Brain microvascular endothelial cell (primary cell): ENCODE measurements around the gene SLC26A11.

Experiments used
- DNase-seq: peaks from one replicate; pipeline ENCODE4 v3.0.0-alpha.2; 2020
- H3K27ac ChIP-seq: fragments of 250-450 bp; sonication (Bioruptor Pico); 2 replicates; pipeline ENCODE4 v1.5.1; 2020; ENCODE audit warnings: mild to moderate bottlenecking, moderate library complexity
- H3K27me3 ChIP-seq: fragments of 250-450 bp; sonication (Bioruptor Pico); replicated peaks from 2 replicates; pipeline ENCODE4 v1.5.1; 2020; ENCODE audit warnings: mild to moderate bottlenecking
- H3K36me3 ChIP-seq: fragments of 250-450 bp; sonication (Bioruptor Pico); replicated peaks from 2 replicates; pipeline ENCODE4 v1.5.1; 2020; ENCODE audit warnings: mild to moderate bottlenecking
- H3K4me3 ChIP-seq: 2 replicates; pipeline ENCODE4 v1.5.1; 2011; ENCODE audit warnings: low read depth, mild to moderate bottlenecking, control low read depth, low read length, moderate library complexity
- in situ Hi-C: cut with HindIII; loops from 2 replicates; pipeline ENCODE4 v1.10.0; 2017; ENCODE audit warnings: low sequenced_read_pairs, low pct_ligation_motif_present
- TF ChIP-seq, protein P1 (sequence below): IDR thresholded peaks from 2 replicates; pipeline ENCODE4 v1.5.1; 2011; ENCODE audit warnings: low read depth, mild to moderate bottlenecking, moderate library complexity, low read length, control low read depth, inconsistent platforms; ENCODE audit errors: missing control alignments

The SLC26A11 gene

DNA sequence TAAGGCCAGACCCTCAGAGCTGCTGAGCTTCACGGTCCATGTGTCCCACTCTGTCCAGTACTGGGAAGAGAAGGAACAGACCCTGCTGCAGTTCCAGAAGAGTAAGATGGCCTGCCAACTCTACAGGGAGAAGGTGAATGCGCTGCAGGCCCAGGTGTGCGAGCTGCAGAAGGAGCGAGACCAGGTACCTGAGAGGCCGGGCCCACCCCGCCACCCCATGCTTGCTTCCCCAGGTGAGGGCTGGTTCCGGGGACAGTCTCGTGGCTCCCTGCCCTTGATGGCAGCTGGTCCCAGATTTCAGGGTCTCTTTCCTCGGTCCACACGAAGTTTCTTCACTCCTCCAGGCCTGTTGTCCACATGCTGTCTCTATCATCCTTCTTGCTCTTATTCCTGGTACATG is 29.5 kb upstream of the SLC26A11 start:
- Histone ChIP-seq H3K36me3 (no peaks in the 10 kb centered on the region), H3K27me3 (no peaks in the 10 kb centered on the region), H3K4me3 (no peak overlapping the region), H3K27ac (no peak overlapping the region)
- TF ChIP-seq, protein P1, sequence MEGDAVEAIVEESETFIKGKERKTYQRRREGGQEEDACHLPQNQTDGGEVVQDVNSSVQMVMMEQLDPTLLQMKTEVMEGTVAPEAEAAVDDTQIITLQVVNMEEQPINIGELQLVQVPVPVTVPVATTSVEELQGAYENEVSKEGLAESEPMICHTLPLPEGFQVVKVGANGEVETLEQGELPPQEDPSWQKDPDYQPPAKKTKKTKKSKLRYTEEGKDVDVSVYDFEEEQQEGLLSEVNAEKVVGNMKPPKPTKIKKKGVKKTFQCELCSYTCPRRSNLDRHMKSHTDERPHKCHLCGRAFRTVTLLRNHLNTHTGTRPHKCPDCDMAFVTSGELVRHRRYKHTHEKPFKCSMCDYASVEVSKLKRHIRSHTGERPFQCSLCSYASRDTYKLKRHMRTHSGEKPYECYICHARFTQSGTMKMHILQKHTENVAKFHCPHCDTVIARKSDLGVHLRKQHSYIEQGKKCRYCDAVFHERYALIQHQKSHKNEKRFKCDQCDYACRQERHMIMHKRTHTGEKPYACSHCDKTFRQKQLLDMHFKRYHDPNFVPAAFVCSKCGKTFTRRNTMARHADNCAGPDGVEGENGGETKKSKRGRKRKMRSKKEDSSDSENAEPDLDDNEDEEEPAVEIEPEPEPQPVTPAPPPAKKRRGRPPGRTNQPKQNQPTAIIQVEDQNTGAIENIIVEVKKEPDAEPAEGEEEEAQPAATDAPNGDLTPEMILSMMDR = no peak
- in situ Hi-C loops = no loop called here
- DNase-seq = no peak

DNA sequence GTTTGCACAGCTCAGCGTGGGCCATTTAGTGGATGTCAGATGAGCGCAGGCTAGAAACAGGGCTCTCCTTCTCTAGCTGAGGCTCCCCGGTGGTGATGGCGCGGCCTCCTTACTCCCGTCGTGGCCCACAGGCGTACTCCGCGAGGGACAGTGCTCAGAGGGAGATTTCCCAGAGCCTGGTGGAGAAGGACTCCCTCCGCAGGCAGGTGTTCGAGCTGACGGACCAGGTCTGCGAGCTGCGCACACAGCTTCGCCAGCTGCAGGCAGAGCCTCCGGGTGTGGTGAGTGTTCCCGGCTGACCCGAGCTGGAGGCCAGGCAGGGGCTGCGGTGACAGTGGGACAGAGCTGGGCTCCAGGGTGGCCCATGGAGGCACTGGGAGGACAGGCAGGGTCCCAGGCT is 29.0 kb upstream of the SLC26A11 start:
- H3K27me3 ChIP-seq = no peaks in the 10 kb centered on the region
- TF ChIP-seq, protein P1 = no peak
- no peak overlapping the region for H3K27ac ChIP-seq
- DNase-seq = no peak
- in situ Hi-C loops = no loop called here
- no peaks in the 10 kb centered on the region for H3K36me3 ChIP-seq
- H3K4me3 ChIP-seq = no peak overlapping the region

DNA sequence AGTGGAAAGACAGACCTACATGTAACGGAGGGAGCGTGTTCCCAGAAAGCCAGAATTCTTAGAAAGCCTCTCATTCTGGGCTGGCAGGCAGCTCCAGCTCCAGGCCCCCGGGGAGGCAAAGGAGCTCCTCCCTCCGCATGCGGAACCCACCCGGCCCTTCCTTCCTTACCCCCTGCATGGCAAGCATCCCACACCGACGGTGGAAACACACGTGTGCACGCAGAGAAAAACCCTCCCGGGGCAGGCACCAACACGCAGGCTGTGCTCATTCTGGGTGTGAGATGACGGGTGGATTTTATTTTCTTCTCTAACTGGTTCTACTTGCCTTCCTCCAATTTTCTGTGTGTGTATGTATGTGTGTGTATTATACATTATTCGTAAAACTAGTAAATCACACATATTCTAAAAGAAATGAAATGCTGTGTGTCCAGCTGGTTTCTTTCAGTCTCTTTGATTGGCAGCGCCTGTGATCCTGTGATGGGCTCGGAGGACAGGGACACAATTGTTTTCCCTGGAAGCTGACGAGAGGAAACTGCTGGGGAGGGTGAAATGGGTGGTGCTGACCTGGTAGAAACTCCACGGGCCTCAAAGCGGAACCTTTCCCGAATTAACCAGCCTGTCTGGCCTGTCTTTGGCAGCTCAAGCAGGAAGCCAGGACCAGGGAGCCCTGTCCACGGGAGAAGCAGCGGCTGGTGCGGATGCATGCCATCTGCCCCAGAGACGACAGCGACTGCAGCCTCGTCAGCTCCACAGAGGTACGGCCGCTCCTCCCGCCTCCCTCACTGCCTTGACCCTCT is 28.2 kb upstream of the SLC26A11 start:
- H3K27ac ChIP-seq = no peak overlapping the region
- DNase-seq = no peak

DNA sequence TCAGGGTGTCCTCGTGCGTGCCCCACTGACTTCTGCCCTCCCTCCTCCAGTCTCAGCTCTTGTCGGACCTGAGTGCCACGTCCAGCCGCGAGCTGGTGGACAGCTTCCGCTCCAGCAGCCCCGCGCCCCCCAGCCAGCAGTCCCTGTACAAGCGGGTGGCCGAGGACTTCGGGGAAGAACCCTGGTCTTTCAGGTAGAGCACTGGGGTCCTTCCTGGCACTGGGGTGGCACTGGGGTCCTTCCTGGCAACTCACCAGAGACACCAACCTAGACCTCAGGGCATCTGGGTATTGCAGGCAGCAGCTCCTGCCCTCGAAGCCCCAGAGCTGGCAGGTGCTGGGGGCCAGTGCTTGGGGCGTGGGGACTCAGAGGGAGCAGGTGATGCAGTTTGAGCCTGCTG is 25.1 kb upstream of the SLC26A11 start:
- DNase-seq = no peak
- TF ChIP-seq, protein P1 = no peak
- H3K36me3 ChIP-seq = no peaks in the 10 kb centered on the region
- in situ Hi-C loops = no loop called here
- no peaks in the 10 kb centered on the region for H3K27me3 ChIP-seq
- H3K27ac ChIP-seq = no peak overlapping the region
- H3K4me3 ChIP-seq = no peak overlapping the region

More for the DNA sequence above, 28.2 kb upstream of the SLC26A11 start:
- Histone ChIP-seq H3K27me3 (no peaks in the 10 kb centered on the region), H3K4me3 (no peak overlapping the region), H3K36me3 (no peaks in the 10 kb centered on the region)
- in situ Hi-C loops = no loop called here
- TF ChIP-seq, protein P1 = no peak

DNA sequence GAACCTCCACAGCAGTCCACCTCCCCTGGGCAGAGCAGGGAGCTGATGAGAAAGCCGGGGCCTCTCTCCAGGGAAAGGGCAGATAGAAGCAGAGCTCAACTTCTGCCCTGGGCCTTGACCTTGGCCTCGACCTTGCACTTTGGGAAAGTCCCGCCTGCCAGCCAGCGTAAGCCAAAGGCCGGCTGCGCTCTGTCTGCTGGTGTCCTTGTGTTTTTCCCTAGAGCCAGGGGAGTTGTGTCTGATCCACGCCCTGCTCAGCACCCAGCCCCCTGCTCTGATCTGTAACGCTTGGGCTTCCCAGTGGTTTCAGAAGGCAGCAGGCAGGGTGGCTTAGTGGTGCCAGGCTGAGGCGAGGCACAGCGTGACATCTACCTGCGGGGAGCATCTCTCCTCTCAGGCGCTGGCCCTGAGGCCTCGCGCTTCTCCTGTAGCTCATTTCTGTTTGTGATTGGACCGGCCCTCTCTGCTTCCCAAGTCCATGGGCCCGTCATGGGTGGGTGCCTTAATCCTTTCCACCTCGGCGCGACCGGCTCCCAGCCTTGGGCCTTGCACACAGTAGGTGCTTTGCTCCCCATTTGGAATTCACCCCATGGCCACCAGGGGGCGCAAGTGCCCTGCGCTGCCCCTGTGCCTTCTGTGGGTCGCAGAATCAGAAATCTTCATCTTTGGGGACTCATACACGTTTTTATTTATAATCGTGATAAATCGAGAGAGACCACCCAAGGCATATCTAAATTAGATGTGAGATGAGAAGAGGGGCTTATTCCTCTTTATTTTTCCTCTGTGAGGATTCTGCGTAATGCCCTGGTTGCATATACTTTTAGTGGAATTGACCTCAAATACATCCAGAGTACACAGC is 24.3 kb upstream of the SLC26A11 start:
- no peak for DNase-seq
- Histone ChIP-seq H3K27me3 (no peaks in the 10 kb centered on the region), H3K36me3 (no peaks in the 10 kb centered on the region), H3K27ac (no peak overlapping the region), H3K4me3 (no peak overlapping the region)
- in situ Hi-C loops = no loop called here
- TF ChIP-seq, protein P1 = peak; percentile 94
